Measurements from ENCODE around the gene METTL27.
A peak's percentile ranks its signal among the peaks of the same experiment; 100 is the strongest.
"Not testable (repeated sequence)": the region's sequence is repeated elsewhere in the genome, so short reads cannot be mapped to it uniquely, and the experiment has no call there.

Gene METTL27

DNA sequence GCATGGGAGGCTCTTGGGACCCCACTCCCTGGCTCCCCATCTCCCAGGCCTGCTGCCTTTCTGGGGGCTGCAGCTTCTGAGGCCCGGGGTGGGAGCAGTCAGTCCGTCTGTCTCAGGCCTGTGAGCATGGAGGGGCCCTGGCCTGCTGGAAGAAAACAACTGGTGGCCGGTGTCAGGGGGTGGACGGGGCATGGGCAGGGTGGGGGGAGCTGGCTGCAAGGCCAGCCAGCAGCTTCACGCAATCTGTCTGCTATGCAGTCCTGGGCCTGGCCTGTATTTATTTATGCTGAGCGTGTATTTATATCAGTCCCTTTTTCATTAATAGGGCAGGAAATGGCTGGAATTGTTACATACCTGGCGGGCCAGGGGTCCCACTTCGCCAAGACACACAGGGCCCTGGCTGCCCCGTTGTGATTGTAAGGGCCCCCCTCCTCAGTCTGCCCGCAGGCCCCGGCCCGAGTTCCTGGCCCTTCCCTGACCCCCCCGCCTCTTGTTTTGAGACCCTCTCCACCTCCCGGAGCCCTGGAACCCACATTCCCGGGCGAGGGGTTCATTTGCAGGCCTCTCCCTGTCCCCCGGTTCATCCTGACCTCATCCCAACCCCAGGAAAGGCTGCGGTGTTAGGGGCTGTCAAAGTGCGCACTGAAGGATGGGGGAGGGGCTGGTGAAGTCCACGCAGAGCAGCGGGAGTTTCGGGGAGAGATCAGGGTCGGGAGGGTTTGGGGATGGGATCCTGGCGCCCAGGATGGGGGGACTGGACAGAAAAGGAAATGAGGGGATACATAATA is 26.9 kb upstream of the METTL27 start:
- no peak for DNase-seq (ENCODE audit: low spot score)

DNA sequence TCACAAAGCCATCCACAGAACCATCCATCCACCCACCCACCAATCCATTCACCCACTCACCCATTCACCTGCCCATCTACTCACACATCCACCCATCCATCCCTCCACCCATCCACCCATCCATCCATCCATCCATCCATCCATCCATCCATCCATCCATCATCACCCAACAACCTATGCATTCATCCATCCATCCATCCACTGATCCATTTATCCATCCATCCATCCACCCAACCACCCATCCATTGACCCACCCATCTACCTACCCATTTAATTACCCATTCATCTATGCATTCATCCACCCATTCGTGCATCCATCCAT is 24.1 kb upstream of the METTL27 start:
- no peak for DNase-seq (ENCODE audit: low spot score)

DNA sequence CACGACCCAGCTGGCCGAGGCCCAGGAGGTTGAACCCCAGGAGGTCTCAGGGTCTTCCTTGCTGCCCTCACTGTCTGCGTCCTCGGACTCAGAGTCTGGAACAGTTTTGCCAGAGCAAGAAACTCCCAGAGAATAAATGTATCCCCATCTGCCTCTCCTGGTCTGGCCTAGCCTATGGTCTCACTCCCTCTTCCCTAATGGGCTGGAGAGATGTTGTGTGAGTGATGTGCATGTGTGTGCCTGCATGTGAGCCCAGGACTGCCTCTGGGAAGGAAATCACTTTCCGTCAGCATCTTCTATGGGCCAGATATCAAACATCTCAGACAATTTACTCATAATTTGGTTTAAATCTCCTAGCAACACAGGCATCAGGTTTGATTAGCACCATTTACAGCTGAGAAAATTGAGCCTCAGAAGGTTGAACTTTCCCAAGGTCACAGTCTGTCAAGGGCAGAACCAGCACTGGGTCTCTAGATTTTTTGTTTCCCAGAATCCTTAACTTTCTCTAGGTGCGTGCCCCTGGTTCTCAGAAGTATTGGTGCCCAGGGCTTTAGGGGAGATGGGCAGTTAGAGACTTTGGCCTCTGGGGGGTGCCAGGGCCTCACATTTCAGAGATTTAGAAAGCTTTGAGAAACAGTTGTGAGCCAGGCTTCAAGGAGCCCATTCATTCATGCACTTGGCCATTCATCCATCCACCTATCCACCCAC is 23.6 kb upstream of the METTL27 start:
- peak; percentile 81 for DNase-seq (ENCODE audit: low spot score)

DNA sequence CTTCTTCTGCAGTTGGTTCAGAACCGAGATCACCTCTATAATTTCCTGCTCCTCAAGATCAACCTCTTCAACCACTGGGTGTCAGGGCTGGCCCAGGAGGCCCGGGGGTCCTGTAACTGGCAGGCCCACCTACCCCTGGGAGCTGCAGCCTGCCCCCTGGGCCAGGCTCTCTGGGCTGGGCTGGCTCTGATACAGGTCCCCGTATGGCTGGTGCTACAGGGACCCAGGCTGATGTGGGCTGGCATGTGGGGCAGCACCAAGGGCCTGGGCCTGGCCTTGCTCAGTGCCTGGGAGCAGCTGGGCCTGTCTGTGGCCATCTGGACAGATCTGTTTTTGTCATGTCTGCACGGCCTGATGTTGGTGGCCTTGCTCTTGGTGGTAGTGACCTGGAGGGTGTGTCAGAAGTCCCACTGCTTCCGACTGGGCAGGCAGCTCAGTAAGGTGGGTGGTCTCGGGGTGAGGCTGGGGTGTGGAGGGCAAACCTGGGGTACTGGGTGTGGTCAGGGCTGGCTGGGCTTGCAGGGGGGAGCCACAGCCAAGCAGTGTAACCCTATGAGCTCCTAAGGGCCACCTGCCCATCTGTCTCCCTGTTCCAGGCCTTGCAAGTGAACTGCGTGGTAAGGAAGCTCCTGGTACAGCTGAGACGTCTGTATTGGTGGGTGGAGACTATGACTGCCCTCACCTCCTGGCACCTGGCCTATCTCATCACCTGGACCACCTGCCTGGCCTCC is 22.8 kb upstream of the METTL27 start:
- no peak for DNase-seq (ENCODE audit: low spot score)

DNA sequence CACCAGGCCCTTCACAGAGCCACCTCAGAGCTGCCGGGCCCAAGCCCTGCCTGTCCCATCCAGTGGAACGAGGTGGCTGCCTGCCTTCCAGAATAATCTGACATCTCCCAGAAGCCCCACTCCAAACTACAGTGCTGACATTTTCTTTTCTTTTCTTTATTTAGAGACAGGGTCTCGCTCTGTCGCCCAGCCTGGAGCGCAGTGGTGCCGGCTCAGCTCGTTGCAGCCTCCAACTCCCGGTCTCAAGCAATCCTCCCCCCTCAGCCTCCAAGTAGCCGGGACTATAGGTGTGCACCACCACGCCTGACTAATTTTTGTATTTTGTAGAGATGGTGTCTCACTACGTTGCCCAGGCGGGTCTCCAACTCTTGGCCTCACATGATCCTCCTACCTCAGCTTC is 19.0 kb upstream of the METTL27 start:
- no peak for DNase-seq (ENCODE audit: low spot score)

DNA sequence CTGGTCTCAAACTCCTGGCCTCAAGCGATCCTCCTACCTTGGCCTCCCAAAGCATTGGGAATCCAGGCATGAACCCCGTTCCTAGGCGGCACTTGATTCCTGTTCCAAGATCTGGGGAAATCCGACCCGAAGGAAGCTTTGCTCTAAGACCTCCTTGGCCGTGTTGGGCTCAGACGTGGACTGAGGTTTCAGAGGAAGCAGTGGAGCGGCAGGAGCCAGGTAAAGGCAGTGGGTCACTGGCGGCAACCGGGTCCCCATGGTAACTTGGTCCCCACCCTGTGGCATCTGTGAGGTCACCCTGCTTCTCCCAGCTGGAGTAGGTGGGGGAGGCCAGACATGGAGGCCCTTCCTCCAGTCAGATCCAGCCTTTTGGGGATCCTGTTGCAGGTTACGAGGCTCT is 18.5 kb upstream of the METTL27 start, which contains the start of gene TMEM270:
TMEM270 (plus strand) TSS at position 301 of the 400 bp plus-strand sequence; CDS start at position 337, 36 bp downstream.
- DNase-seq (ENCODE audit: low spot score), result no peak

DNA sequence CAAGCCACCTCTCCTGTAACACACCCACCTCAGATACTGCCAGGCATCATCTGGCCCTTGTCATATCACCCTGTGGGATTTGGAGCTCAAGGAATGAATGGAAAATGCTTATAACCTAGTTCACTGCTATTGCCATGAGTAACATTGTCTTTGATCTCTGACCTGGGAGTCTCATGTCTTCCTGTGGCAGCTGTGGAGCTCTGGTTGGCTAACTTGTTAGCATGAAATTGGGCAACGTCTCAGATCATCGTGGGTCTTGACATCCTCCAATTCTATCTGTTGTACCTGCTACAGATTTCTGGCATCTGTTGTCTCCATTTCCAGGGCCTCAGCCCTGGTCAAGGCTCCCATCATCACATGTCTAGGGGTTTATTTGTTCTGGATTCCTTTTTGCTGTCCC is 16.5 kb upstream of the METTL27 start:
- no peak for DNase-seq (ENCODE audit: low spot score)

DNA sequence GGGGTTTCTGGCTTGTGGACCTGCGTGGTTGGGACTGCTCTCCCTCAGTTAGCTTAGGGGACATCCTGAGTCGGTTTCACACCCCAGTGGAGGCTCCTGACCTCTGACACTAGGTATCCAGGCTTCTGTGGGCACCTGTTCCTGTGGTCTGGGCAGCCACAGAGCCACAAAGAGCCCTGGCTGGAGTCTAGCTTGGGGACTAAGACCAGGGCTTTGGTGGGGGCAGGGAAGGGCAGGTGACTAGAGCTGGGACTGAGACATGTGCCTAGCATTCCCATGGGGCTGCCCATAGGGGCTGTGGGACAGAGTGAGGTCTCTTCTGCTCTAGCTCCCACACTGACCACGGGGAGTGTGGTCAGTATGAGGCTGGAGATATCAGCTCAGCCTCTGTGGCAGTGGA is 14.6 kb upstream of the METTL27 start:
- no peak for DNase-seq (ENCODE audit: low spot score)

DNA sequence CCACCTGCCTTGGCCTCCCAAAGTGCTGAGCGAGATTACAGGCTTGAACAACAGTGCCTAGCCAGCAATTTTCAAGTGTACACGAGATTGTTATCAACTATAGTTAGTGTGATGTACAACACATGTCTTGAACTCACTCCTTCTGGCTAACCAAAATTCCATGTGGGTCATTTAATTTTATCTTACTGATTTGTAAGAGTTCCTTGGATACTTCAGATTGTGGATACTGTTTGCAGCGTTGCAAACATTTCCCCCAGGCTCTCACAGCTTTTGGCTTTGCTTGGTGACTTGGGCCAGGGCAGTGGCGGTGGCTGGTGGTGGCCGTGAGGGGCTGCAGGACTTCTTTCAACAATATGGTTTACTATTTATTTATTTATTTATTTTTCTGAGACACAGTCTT is 10.2 kb upstream of the METTL27 start:
- DNase-seq (ENCODE audit: low spot score), result no peak

DNA sequence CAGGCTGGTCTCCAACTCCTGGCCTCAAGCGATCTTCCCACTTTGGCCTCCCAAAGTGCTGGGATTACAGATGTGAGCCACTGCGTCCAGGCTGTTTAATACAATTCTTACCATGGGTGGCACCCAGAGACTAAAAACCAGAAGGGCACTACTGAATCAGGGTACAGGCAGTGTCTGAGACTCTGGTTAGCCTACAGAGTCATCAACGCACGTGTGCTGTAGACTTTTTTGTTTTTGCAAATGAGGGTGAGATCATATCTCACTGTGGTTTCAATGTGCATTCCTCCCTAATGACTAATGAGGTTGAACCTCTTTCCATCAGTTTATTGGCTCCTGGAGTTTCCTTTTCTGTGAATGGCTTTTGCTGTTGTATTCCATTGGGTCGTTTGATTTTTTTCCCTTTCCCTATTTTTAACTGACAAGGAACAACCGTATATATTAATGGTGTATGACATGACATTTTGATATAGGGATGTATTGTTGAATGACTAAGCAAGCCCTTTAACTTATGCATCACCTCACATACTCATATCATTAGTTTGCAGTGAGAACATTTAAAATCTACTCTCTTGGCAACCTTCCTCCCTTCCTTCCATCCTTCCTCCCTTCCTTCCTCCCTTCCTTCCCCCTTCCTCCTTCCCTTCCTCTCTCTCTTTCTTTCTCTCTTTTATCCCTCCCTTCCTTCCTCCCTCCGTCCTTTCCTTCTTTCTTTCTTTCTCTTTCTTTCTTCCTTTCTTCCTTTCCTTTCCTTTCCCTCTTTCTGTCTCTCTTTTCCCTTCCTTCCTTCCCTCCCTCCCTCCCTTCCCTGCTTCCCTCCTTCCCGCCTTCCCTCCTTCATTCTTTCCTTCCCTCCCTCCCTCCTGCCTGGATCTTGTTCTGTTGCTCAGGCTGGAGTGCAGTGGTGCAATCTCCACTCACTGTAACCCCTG is 9.4 kb upstream of the METTL27 start:
- peak; percentile 78 for DNase-seq (ENCODE audit: low spot score)

DNA sequence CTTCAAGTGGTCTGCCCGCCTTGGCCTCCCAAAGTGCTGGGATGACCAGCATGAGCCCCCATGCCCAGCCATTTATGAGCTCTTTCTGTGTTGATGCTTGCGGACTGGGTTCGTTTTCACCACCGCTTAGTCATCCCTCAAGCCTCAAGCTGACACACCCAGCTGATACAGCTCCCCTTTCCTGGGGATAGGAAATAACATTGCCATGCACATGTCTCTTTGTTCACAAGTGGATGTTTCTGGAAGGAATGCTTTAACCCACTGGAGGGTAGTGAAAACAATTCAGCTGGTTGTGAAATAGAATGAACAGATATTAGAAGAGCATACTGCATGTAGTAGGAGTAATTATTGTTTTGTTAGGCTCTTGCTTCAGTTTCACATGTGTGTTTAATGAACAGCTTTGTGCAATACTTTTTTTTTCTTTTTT is 8.5 kb upstream of the METTL27 start:
- DNase-seq (ENCODE audit: low spot score), result peak; percentile 88

DNA sequence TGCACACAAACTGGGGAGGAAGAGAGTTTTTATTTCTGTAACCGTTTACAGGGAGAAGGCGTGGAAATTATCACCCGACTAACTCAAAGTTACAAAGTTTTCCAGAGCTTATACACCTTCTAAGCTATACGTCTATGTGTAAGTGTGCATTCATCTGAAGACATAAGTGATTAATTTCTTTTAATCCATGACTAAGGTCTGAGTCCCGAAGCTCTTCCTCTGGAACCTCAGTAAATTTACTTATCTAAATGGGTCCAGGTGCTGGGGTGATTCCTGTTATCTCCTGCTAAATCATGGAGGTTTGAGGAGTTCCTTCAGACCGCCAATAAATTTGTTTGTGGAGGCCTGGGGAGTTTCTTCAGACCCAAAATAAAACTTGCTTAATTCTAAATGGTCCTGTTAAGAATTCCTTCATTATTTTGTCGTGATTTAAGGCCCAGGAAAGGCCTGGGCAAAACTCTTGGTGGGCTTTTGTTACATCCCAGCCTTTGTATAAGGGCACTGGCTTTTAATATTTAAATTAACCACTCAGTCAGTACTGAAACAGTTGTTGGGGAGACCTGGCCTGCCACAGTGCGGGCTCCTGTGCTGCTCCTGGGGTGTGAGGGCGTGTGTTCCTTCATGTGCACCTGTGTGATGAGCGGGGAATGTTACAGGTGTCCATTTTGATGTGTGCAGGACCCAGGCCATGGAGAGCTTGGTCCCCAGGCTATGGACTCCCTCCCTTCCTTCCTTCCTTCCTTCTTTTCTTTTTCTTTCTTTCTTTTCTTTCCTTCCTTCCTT is 5.8 kb upstream of the METTL27 start:
- DNase-seq (ENCODE audit: low spot score), result no peak

DNA sequence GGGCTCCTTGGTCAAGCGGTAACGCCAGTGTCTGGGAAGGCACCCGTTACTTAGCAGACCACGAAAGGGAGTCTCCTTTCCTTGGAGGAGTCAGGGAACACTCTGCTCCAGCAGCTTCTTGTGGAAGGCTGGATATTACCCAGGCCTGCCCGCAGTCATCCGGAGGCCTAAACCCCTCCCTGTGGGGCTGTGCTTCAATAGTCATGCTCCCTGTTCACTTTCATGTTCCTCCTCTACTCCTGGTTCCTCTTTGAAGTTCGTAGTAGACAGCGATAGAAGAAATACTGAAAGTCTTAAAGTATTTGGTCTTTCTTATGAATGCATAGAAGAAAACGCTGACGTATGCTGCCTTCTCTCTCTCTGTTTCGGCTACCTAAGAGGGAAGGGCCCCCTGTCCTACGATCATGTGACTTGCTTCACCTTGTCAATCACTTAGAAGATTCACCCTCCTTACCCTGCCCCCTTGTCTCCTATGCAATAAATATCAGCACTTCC is 3.4 kb upstream of the METTL27 start:
- not testable (repeated sequence) for DNase-seq (ENCODE audit: low spot score)

DNA sequence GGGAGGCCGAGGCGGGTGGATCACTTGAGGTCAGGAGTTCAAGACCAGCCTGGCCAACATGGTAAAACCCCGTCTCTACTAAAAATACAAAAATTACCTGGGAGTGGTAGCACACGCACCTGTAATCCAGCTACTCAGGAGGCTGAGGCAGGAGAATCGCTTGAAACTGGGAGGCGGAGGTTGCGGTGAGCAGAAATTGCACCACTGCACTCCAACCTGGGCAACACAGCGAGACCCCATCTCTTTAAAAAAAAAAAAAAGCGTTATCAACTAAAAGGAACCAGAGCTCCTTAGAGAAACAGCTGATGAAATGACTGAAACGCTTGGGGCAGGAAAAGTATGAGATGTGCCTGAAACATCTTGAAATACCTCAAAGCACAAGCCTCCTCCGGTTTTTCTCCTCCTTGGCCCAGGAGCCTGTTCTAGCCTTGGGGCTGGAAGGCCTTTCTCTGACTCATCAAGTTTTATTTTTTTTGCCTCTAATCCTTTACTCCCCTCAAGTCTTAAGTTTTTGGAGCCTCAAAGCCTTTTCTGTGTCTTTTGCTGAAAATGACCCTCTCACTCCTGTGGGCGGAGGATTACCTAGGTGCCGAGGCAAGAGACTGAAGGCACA is 2.6 kb upstream of the METTL27 start:
- peak; percentile 58 for DNase-seq (ENCODE audit: low spot score)

DNA sequence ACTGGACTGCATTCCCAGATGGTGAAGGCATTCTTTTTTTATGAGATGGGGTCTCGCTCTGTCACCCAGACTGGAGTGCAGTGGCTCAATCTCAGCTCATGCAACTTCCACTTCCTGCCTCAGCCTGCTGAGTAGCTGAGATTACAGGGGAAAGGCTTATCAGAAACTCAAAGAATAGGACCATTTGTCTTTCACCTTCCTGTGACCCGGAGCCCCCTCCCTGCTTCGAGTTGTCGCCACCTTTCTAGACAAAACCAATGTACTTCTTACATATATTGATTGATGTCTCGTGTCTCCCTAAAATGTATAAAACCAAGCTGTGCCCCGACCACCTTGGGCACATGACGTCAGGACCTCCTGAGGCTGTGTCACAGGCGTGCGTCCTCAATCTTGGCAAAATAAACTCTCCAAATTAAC is 1.8 kb upstream of the METTL27 start:
- DNase-seq (ENCODE audit: low spot score), result no peak

DNA sequence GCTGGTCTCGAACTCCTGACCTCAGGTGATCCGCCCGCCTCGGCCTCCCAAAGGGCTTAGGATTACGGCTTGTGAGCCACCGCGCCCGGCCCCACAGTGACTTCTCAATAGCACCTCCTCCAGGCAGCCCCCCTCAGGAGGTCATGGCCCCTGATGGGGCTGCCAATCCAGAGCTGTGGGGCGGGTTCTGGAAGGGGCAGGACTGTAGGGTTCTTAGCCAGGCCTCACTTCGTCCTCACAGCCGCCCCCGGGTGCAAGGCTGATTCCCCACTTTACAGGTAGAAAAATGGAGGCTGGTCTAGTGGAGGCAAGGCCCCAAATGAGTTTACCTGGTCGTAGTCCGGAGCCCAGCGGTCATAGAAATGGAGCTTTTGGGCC is 638 bp downstream of the METTL27 start:
- DNase-seq (ENCODE audit: low spot score), result no peak

DNA sequence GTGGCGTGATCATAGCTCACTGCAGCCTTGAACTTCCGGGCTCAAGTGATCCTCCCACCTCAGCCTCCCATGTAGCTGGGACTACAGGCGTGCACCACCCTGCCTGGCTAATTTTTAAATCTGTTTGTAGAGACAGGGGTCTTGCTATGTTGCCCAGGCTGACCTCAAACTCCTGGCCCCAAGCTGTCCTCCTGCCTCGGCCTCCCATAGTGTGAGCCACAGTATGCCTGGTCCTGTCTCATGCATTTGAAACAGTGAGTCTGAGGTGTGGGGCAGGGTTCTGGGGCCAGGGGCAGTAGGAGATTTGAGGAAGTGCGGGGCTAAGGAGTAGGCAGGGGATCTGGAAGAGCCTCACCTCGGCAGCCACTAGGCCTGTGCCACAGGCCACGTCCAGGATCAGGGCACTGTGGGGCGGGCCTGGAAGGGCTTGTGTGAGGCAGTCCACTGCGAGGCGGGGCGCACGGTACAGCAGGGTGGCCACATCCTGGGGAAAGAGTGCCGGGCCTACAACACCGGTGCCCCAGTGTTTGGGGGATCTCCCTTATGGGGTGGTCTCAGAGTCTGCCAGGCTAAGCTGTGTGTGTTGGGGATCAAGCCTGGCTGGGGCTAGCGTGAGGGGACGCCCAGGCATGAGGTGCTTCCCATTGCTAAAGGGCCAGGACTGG is 1.5 kb downstream of the METTL27 start:
- DNase-seq (ENCODE audit: low spot score), result no peak

DNA sequence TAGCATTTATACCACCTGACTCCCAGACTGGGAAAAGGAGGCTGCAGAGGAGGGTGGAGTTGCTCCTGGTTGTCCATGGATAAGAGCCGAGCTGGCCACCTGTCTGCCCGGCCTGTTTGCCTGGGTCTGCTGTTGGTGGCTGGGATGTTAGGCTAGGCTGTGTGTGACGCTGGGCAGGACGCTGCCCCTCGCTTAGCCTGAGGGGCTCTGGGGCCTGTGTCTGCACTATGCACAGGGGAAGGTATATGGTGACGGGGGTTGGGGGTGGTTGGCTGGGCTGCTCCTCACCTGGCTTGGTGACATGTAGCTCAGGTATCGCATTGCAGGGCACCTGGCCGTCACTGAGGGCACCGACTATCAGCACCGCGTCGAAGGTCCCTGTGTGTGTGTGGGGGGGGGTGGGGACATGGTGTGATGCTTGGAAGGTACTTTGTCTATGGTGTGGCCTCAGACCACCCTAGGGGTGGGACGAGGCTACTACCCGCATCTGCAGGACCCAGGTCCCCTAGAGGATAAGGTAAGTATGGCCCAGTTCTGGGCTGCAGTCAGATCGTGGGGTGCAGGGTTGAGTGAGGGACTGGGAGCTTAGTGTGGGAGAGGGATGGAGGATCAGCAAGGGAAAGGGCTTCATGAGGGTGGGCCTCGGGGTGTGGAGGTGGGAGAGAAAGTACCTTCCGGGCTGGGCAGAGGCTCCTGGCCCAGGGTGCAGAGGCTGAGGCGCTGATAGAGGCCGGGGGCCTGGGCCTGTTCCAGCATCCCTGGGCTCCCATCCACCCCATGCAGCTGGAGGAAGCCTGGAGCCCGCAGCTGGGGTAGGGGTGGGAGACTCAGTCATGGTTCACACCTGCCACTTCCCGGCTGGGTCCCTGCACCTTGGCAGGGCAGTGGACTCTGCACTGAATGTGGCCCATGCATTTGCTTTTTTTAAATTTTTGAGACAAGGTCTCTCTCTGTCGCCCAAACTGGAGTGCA is 2.3 kb downstream of the METTL27 start:
- DNase-seq (ENCODE audit: low spot score), result no peak

DNA sequence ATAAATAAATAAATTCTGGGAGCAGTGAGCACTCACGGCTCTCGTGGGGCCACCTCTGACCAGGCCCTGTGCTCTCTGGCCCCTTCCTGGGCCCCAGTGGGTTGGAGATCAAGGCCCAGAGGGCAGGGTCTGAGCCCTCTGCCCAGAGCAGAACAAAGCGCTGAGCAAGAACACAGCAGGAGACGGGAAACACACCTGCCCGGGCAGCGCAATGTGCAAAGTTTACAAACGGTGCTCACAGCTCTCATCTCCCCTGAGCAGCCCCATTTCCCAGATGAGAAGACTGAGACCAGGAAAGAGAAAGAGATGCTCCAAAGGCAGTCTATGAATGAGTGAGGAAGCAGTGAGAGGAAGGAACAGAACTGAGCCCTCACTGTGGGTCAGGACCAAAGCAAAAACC is 3.0 kb downstream of the METTL27 start:
- no peak for DNase-seq (ENCODE audit: low spot score)

Measured in AG20443 (cell line).